ENCODE measurements around the gene TENT4B.

DNA sequence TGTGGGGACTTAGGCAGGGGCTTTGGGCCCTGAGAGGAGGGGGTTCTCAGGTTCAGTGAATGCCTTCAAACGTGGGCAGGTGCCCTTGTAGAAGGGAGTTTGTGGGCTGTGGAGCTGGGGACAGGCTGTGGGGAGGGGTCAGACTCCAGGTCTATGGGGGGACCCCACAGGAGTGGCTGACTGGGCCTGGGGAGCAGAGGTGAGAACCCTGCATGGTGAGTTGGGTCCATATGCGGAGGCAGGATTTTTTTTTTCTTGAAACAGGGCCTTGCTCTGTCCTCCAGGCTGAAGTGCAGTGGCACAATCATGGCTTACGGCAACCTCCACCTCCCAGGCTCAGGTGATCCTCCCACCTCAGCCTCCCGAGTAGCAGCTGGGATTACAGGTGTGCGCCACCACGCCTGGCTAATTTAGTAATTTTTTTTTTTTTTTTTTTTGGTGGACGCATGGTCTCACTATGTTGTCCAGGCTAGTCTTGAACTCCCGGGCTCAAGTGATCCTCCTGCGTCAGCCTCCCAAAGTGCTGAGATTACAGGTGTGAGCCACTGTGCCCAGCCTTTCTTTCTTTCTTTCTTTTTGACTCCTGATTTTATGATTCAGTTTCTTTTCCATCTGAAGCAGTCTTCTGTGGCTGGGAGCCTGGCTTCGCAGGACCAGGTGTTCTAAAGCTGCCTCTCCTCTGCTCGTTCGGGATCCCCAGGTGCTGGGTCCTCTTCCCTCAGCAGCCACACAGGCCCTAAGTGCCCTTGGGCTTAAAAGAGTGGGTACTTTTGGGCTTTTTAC, 94.2 kb downstream of the TENT4B start:
- TF ChIP-seq, protein P1, sequence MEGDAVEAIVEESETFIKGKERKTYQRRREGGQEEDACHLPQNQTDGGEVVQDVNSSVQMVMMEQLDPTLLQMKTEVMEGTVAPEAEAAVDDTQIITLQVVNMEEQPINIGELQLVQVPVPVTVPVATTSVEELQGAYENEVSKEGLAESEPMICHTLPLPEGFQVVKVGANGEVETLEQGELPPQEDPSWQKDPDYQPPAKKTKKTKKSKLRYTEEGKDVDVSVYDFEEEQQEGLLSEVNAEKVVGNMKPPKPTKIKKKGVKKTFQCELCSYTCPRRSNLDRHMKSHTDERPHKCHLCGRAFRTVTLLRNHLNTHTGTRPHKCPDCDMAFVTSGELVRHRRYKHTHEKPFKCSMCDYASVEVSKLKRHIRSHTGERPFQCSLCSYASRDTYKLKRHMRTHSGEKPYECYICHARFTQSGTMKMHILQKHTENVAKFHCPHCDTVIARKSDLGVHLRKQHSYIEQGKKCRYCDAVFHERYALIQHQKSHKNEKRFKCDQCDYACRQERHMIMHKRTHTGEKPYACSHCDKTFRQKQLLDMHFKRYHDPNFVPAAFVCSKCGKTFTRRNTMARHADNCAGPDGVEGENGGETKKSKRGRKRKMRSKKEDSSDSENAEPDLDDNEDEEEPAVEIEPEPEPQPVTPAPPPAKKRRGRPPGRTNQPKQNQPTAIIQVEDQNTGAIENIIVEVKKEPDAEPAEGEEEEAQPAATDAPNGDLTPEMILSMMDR (IDR thresholded peaks at IDR 0.05): no peak
- TF ChIP-seq POLR2A (IDR thresholded peaks at IDR 0.05) (no peak), EP300 (IDR thresholded peaks at IDR 0.05) (no peak), POLR2AphosphoS5 (IDR thresholded peaks at IDR 0.05) (no peak)

Data from sigmoid colon (tissue), 4 donors.